H1 (cell line): ENCODE results near the gene SCGN. TPM values are rescaled to one million over a fixed set of nuclear protein-coding genes. Genes with fewer than 3 reads are reported as not detected.

Source experiments
- CHD7 ChIP-seq: fragments of 300-600 bp; sonication (generic); IDR thresholded peaks from 2 replicates; pipeline ENCODE4 v1.7.1; 2012; ENCODE audit warnings: low read length, moderate library complexity, mild to moderate bottlenecking, inconsistent platforms; ENCODE audit not compliant: insufficient replicate concordance
- SP2 ChIP-seq: IDR thresholded peaks from 2 replicates; pipeline ENCODE4 v1.6.1; 2012; ENCODE audit warnings: mild to moderate bottlenecking, low read length, inconsistent platforms
- polyA plus RNA-seq, 7 experiments: library from polyadenylated mRNA; depleted of rRNA in 3 of 7; stranded (reverse) in 5 of 7; unstranded in 2 of 7; fragments of >200 nt in 5 of 7; fragments of 200-250 nt in 2 of 7; gene quantifications; 1 replicate in 5 of 7; 2 replicates in 1 of 7; 4 replicates in 1 of 7; pipeline versions ENCODE4 v1.2.1 to v1.2.3, GENCODE V29; 2011 to 2013; ENCODE audit warnings: missing spikeins in 2 of 7, mixed read lengths in 2 of 7
- total RNA-seq: library from RNA; stranded (reverse); fragmentation: NEBNext Ultra II Directional; extraction: Animal tissue kit (Norgen Biotek cat#: 25700); gene quantifications from 2 replicates; pipeline ENCODE4 v1.2.1, GENCODE V29; 2021

The SCGN gene
- total and polyA plus RNA-seq, 2 of the 8 experiments (the other 6 are each of a cell fraction or from before 2014, with no cell fraction given): not detected

- TF ChIP-seq CHD7 (no peak), SP2 (no peak)
Observed at GRCh38 chr6:25748049-25748448, 96.0 kb downstream of the SCGN start (continued).
